NT2/D1 (cell line): ENCODE measurements around the gene LDLRAD3.

Experiments
- SUZ12 ChIP-seq: IDR thresholded peaks from 2 replicates; pipeline ENCODE4 v1.6.1; 2011; ENCODE audit not compliant: insufficient read length, insufficient read depth; ENCODE audit errors: extremely low read depth
- YY1 ChIP-seq: IDR thresholded peaks from 2 replicates; pipeline ENCODE4 v1.6.1; 2011; ENCODE audit not compliant: insufficient read length, insufficient read depth
- ZNF274 ChIP-seq: IDR thresholded peaks from 2 replicates; pipeline ENCODE4 v1.6.1; 2011; ENCODE audit warnings: mild to moderate bottlenecking, low read depth, low read length

DNA sequence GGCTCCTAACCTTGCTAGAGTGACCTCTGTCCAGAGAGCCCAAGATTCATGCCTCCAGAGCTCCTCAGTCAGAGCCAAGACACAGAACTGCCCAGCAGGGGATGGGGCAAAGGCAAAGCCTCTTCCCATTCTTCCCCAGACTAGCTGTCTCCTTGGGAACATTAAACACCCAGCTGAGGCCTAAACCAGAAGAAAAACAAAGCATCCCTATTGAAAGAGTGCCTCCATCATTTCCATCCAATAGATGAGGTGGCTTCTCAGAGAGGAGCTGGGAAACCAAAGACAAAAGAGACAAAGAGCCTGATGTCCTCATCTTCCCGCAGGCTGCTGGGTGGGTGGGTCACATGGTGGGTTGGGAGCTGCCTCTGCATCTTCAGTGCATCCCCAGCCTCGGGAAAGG is 308.0 kb downstream of the LDLRAD3 start:
- no peak for TF ChIP-seq SUZ12
- no peak for TF ChIP-seq ZNF274
- TF ChIP-seq YY1 = no peak
